ENCODE data around the gene LZIC. TPM values are rescaled to one million over a fixed set of nuclear protein-coding genes. Genes with fewer than 3 reads are reported as not detected.

LZIC gene
- total and polyA plus RNA-seq, 11 donors, result 18.5 to 37.7 (median 34.3) TPM

DNA sequence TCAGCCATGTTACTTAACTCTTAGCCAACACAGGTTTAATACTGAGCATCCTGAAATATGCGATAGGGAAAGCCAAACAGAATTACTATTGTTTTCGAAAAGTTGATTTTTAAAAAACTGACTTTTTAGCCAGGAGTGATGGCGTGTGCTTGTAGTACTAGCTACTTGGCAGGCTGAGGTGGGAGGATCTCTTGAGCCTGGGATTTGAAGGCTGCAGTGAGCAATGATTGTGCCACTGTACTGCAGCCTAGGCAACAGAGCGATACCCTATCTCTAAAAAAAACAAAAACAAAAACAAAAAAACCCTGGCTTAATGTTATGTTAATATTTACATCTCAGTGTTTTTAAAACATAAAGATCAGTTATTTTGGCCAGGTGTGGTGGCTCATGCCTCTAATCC, 16.8 kb upstream of the LZIC start:
- Histone ChIP-seq H3K9me3 (no peaks in the 10 kb centered on the region), H3K4me3 (no peak overlapping the region), H3K27ac (no peak overlapping the region), H3K36me3 (peaks cover 0 to 6% (median 0%) of the 10 kb centered on the region in 9 donors), H3K27me3 (no peaks in the 10 kb centered on the region), H3K4me1 (peaks cover 0 to 8% (median 0%) of the 10 kb centered on the region in 12 donors)
- DNase-seq, result no peak
- TF ChIP-seq CTCF (IDR thresholded peaks at IDR 0.05) (no peak), POLR2A (IDR thresholded peaks at IDR 0.05) (no peak)
- intact Hi-C loops (cut with DNase I), result loop anchor here in 1 of 10 donors (5.0 kb wide), 1 partner anchor 62 kb away; no protein-coding TSS in a partner anchor
- no peak for ATAC-seq
- WGBS, 4 donors, result 79 to 89% (median 86%) methylated on average over 4 of the region's 4 CpGs

DNA sequence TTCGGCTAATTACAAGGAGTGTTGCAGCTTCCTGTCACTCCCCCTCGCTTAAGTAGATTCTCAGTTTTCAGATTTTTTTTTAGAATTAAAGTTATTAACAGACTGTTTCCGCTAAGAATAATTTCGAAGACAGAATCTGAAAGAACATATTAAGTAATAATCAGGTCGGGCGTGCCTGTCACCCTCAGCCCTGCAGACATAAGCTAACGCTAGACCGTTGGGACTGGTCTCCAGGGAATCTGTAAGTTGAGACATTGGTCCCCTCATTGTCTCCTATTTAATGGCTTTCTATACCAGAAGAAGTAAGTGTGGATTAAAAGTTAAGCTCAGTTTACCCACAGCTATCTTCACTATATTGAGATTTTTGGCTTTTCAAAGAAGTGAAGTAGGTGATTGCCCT, 14.5 kb upstream of the LZIC start:
- H3K27ac ChIP-seq, result no peak overlapping the region
- no peaks in the 10 kb centered on the region for H3K9me3 ChIP-seq
- ATAC-seq, result no peak
- peaks cover 0 to 5% (median 0%) of the 10 kb centered on the region in 9 donors for H3K36me3 ChIP-seq
- WGBS, 4 donors, result 60 to 76% (median 70%) methylated on average over 8 of the region's 8 CpGs
- no peak for TF ChIP-seq POLR2A (IDR thresholded peaks at IDR 0.05)
- no peak for TF ChIP-seq CTCF (IDR thresholded peaks at IDR 0.05)
- intact Hi-C loops (cut with DNase I), result loop anchor here in 4 of 10 donors (10.0 kb wide), 4 partner anchors 47 to 377 kb away; no protein-coding TSS in a partner anchor
- DNase-seq, result no peak
- H3K4me1 ChIP-seq, result peaks cover 0 to 8% (median 0%) of the 10 kb centered on the region in 12 donors
- no peaks in the 10 kb centered on the region for H3K27me3 ChIP-seq
- H3K4me3 ChIP-seq, result no peak overlapping the region

DNA sequence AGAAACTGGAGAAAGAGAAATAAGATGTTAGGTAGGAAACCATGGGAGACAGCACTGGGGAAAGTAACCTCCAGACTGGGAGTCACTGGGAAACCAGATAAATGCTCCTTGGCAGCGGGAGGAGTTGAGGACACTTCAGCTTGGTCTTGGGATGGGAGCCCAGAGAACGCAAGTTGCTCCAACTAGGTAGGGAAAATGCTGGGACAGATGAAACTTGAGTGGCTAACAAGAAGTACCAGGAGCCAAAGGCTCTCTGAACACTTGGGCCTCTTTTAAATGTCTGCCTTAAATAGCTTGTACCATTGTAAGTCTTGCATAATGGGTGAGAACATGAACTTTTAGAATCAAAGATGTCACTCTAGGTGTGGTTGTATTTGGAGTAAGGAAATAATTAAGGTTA, 3.1 kb upstream of the LZIC start:
- Histone ChIP-seq H3K36me3 (peaks cover 0 to 17% (median 7%) of the 10 kb centered on the region in 9 donors), H3K4me1 (peaks cover 4 to 45% (median 23%) of the 10 kb centered on the region in 12 donors), H3K9me3 (no peaks in the 10 kb centered on the region), H3K27ac (no peak overlapping the region), H3K27me3 (no peaks in the 10 kb centered on the region), H3K4me3 (no peak overlapping the region)
- TF ChIP-seq POLR2A (IDR thresholded peaks at IDR 0.05), result no peak
- no peak for TF ChIP-seq CTCF (IDR thresholded peaks at IDR 0.05)
- 86 to 96% (median 92%) methylated on average over 2 of the region's 2 CpGs for WGBS, 4 donors
- ATAC-seq (no peak), DNase-seq (no peak)
- intact Hi-C loops (cut with DNase I), result loop anchor here in 3 of 10 donors (5.0 to 10.0 kb wide), 4 partner anchors 58 to 478 kb away; partner anchors contain the start of gene UBE4B (in 1 of the 3)

DNA sequence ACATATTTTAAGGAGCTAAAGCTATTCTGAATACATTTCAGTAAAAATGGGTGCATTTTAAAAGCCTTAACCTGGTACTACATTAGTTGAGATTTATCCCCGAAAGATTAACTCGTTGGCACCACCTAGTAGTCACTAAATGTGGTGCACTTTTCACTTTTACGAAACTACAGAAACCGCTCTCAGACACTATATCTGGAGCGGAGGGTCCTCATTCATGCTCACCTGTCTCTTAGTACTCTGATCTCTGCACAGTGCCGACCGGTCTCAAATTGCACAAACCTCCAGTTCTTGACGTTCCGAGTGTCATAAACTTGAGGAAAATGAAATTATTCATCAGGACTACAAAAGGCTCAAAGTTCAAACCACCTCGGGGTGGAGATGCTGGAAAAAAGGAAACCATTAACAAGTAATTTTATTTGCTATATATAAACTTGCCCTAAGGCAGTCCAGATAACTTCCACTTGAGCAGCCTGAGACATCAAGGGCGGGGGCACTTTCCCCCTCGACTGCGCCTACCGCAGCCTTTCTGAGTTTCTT, 722 bp downstream of the LZIC start:
- intact Hi-C loops (cut with DNase I), result loop anchor here in 5 of 10 donors (1.0 to 10.0 kb wide), 7 partner anchors 32 to 482 kb away; partner anchors contain the start of genes UBE4B (in 2 of the 5) and CTNNBIP1 (in 1 of the 5)
- Histone ChIP-seq H3K4me3 (peak overlapping the region; percentile 66 to 96 (median 80)), H3K27me3 (no peaks in the 10 kb centered on the region), H3K4me1 (peaks cover 4 to 30% (median 17%) of the 10 kb centered on the region in 12 donors), H3K36me3 (peaks cover 0 to 40% (median 22%) of the 10 kb centered on the region in 9 donors), H3K9me3 (no peaks in the 10 kb centered on the region), H3K27ac (peak overlapping the region; percentile 56 to 94 (median 90))
- WGBS, 4 donors, result 0 to 2% (median 1%) methylated on average over 14 of the region's 14 CpGs
- ATAC-seq (peak in 2 of 4 donors; percentile 26 to 27), DNase-seq (no peak)
- no peak for TF ChIP-seq POLR2A (IDR thresholded peaks at IDR 0.05)
- TF ChIP-seq CTCF (IDR thresholded peaks at IDR 0.05), result peak; percentile 18 to 56 (median 32)
